AG20443 (cell line): ENCODE measurements around the gene CCDC57.
"Not testable (repeated sequence)": the region's sequence is repeated elsewhere in the genome, so short reads cannot be mapped to it uniquely, and the experiment has no call there.

Experiments
- DNase-seq: peaks from one replicate; pipeline ENCODE4 v3.0.0; 2012; ENCODE audit warnings: low spot score, mixed read lengths

The CCDC57 gene

GRCh38 chr17:82152556-82153294, 59.9 kb downstream of the CCDC57 start:
- no peak for DNase-seq

DNA sequence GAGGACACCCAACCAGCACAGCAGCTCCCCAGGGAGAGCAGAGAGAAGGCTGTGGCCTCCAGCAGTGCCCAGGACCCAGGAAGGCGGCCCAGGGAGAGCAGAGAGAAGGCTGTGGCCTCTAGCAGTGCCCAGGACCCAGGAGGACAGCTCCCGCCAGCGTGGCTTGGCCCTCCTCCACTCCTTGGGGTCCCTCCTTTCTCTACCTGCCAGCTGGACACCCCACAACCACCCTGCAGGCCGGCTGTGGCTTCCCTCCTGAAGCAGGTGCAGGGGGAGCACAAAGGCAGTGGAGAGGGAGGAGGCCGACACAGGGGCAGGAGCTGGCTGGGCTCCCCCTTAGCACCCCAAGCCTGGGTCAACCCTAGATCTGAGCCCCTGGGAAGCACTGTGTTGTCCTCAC, 60.5 kb downstream of the CCDC57 start:
- no peak for DNase-seq

DNA sequence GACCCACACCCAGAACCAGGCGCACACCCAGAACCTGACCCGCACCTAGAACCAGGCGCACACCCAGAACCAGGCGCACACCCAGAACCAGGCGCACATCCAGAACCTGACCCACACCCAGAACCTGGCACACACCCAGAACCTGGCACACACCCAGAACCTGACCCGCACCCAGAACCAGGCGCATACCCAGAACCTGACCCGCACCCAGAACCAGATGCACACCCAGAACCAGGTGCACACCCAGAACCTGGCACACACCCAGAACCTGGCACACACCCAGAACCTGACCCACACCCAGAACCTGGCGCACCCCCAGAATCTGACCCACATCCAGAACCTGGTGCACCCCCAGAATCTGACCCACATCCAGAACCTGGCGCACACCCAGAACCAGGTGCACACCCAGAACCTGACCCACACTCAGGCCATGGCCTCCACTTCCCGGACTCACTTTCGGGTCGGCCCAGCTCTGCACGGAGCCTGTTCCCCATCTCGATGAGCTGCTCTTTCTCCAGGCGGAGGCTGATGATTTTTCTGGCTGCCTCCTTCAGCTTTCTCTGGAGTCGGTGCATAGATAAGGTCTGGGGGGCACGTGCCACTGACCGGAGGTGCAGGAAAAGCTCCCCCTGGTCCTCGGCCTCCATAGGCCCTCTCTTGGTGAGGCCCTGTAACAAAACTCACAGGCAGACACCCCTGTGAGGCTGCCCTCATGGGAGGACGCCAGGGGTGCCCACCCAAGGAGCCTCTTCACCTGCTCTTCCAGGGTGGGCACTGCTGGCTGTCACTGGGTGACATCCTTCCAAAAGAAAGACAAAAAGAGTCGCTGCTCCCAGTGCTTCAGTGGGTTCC, 61.3 kb downstream of the CCDC57 start:
- DNase-seq, result no peak

- DNase-seq, result no peak
Measured at GRCh38 chr17:82149401-82150099, 63.1 kb downstream of the CCDC57 start.

DNA sequence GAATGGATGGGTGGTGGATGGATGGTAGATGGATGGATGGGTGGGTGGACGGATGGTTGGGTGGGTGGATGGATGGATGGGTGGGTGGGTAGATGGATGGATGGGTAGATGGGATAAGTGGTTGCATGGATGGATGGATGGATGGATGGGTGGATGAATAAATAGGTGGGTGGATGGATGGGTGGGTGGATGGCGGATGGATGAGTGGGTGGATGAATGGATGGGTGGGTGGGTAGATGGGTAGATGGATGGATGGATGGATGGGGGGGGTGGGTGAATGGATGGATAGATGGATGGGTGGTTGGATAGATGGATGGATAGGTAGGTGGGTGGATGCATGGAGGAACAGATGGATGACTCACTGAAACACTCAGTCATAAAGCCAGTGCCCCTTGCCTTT, 63.6 kb downstream of the CCDC57 start:
- no peak for DNase-seq

- no peak for DNase-seq
Measured at GRCh38 chr17:82148011-82148410, 64.6 kb downstream of the CCDC57 start.

- DNase-seq, result no peak
Measured at GRCh38 chr17:82146663-82147654, 65.7 kb downstream of the CCDC57 start.

DNA sequence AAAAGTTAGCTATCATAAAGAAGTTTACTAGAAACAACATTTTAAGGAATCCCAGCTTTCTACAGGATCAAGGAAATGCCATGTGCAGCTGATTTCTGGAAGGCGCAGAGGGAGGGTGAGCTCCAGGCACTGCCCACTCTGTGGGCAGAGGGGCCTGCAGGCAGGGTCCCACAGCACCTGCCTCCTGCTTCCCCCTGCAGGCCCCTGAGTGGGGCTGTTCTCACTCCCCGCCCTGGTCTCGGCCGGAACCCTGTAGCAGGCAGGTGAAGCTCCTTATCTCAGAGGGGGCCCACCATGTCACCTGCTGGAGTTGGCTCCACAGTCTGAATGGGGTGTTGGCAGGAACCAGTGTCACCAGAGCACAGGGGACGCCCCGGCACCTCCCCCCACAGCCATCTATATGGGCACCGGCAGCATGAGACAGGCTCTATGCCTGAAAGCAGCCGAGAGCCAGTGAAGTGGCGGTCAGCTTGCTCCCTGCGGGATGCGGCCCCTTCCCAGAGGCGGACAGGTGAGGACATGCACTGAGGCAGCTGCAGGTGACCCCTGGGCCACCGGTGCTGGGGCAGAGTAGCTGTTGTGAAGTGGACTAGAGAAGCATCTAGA, 67.0 kb downstream of the CCDC57 start:
- no peak for DNase-seq

GRCh38 chr17:82143333-82143732, 69.3 kb downstream of the CCDC57 start:
- DNase-seq, result no peak

DNA sequence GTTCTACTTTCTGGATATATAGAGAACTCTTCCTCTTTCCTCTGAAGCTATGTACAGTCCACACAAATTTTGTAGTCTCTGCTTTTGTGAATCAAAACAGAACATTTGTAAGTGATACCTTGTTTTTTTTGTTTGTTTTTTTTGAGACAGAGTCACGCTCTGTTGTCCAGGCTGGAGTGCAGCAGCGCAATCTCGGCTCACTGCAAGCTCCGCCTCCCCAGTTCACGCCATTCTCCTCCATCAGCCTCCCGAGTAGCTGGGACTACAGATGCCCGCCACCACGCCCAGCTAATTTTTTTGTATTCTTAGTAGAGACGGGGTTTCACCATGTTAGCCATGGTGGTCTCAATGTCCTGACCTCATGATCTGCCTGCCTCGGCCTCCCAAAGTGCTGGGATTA, 72.7 kb downstream of the CCDC57 start:
- not testable (repeated sequence) for DNase-seq

GRCh38 chr17:82138511-82138992, 74.1 kb downstream of the CCDC57 start:
- no peak for DNase-seq

- no peak for DNase-seq
Measured at GRCh38 chr17:82134101-82134500, 78.5 kb downstream of the CCDC57 start.

GRCh38 chr17:82133166-82133953, 79.3 kb downstream of the CCDC57 start:
- DNase-seq, result not testable (repeated sequence)

- DNase-seq, result no peak
Measured at GRCh38 chr17:82129095-82129494, 83.5 kb downstream of the CCDC57 start.

GRCh38 chr17:82128287-82128686, 84.4 kb downstream of the CCDC57 start:
- no peak for DNase-seq

GRCh38 chr17:82127704-82128103, 84.9 kb downstream of the CCDC57 start:
- DNase-seq, result no peak

GRCh38 chr17:82127315-82127595, 85.4 kb downstream of the CCDC57 start:
- no peak for DNase-seq

GRCh38 chr17:82126556-82127314, 85.9 kb downstream of the CCDC57 start:
- DNase-seq, result no peak

DNA sequence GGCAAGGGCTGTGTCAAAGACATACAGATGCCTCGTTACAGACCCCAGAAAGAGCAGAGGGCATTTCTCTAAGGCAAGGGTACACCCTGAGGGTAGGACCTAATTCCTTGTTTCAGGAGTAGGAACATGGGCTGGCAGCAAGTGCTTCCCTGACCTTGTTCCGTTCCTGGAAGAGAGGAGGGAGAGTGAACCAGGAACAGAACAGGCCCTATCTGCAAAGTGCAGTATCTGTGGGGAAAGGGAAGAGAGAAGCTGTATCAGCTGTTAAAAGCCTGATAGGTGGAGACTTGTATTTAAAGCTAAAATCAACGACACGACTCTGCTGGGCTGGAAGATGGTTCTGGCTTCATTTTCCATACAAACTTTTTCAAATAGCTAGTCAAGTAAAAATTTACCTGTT, 88.5 kb downstream of the CCDC57 start:
- DNase-seq, result no peak
